Tibial nerve (tissue), 4 donors: ENCODE measurements around the gene CARHSP1. TPM values are rescaled to one million over a fixed set of nuclear protein-coding genes. Genes with fewer than 3 reads are reported as not detected.
A peak's percentile ranks its signal among the peaks of the same experiment; 100 is the strongest.

Experiments used
- DNase-seq, 2 donors: peaks; one replicate each; pipeline ENCODE4 v3.0.0-alpha.2; 2019; ENCODE audit warnings: low spot score in 2 of 2
- H3K27ac ChIP-seq, 4 donors: fragments of 200-600 bp; sonication (generic) in 3 of 4; one replicate each; pipeline ENCODE4 v1.5.1; 2017 to 2019; ENCODE audit warnings: mild to moderate bottlenecking in 1 of 4
- H3K27me3 ChIP-seq, 2 donors: fragments of 200-600 bp; sonication (generic) in 1 of 2; one replicate each; pipeline versions ENCODE4 v1.5.1 to v1.6.0; 2017 to 2019
- H3K36me3 ChIP-seq, 3 donors: fragments of 200-600 bp; sonication (generic); one replicate each; pipeline ENCODE4 v1.5.1; 2018 to 2019
- H3K4me1 ChIP-seq, 4 donors: fragments of 200-600 bp; sonication (generic) in 3 of 4; one replicate each; pipeline ENCODE4 v1.5.1; 2017 to 2019
- H3K4me3 ChIP-seq, 4 donors: fragments of 200-600 bp; sonication (generic) in 3 of 4; one replicate each; pipeline ENCODE4 v1.5.1; 2017 to 2019; ENCODE audit warnings: mild to moderate bottlenecking in 1 of 4, moderate library complexity in 1 of 4
- H3K9me3 ChIP-seq, 4 donors: fragments of 200-600 bp; sonication (generic) in 3 of 4; one replicate each; pipeline ENCODE4 v1.5.1; 2017 to 2019
- EP300 ChIP-seq, 2 donors: sonication (generic); formaldehyde crosslinking; IDR thresholded peaks; one replicate each; pipeline ENCODE4 v1.6.1; 2017; ENCODE audit warnings: antibody characterized with exemption in 2 of 2, mild to moderate bottlenecking in 1 of 2
- POLR2A ChIP-seq, 2 donors: fragments of 450-650 bp; IDR thresholded peaks; one replicate each; pipeline ENCODE4 v1.6.1; 2017; ENCODE audit warnings: antibody characterized with exemption in 2 of 2, mild to moderate bottlenecking in 2 of 2, moderate library complexity in 2 of 2
- WGBS, 2 donors: methylation state at CpG; one replicate each; pipeline ENCODE4 v1.1.5; 2018; 5-methylcytosine and 5-hydroxymethylcytosine counted together
- total RNA-seq, 4 donors: library from RNA; depleted of rRNA; stranded (reverse); fragments of >200 nt; gene quantifications; one replicate each; pipeline ENCODE4 v1.1.0, GENCODE V29; 2016
- TF ChIP-seq, protein P1 (sequence below), 5 experiments: fragments of 200-600 bp in 3 of 5; fragments of 450-650 bp in 2 of 5; sonication (generic) in 3 of 5; IDR thresholded peaks; one replicate each; pipeline ENCODE4 v1.5.1; 2016 to 2019; ENCODE audit warnings: antibody characterized with exemption in 5 of 5, mild to moderate bottlenecking in 3 of 5, moderate library complexity in 2 of 5

The CARHSP1 gene
- total RNA-seq, 4 donors from 2014 or later: 90.6 to 169 (median 160) TPM

DNA sequence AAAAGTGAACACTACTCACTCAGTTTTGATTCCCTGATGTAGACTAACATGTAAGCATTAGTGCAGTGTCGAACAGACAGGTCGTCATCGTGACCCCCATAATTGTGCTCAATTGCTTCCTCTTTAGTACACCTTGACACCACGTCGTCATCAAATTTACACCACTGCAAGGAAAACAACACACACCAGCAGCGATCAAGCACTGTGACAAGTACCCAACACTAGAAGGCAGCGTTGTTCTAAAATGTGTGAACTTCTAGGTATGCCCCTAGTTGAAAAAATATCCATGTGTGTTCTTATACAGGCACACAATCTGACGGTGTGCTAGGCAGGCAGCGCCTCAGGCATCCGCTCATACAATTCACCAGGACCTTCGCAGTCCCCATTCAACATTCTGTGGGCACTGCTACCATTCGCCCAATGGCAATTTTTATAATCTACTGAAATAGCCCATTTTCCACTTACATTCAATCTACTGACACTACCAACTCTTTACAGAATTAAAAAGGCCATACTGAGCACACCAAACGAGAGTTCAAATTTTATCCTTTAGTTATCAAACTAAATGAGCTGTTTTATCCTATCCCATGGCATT lies 36.5 kb upstream of the CARHSP1 start:
- Histone ChIP-seq H3K27me3 (no peaks in the 10 kb centered on the region), H3K36me3 (peaks cover 0 to 100% (median 56%) of the 10 kb centered on the region in 3 donors), H3K4me3 (no peak overlapping the region), H3K27ac (no peak overlapping the region), H3K9me3 (no peaks in the 10 kb centered on the region), H3K4me1 (no peaks in the 10 kb centered on the region)
- DNase-seq: no peak
- WGBS, 2 donors: 72 to 73% methylated on average over 13 of the region's 13 CpGs
- TF ChIP-seq EP300 (IDR thresholded peaks at IDR 0.05): no peak
- TF ChIP-seq, protein P1, sequence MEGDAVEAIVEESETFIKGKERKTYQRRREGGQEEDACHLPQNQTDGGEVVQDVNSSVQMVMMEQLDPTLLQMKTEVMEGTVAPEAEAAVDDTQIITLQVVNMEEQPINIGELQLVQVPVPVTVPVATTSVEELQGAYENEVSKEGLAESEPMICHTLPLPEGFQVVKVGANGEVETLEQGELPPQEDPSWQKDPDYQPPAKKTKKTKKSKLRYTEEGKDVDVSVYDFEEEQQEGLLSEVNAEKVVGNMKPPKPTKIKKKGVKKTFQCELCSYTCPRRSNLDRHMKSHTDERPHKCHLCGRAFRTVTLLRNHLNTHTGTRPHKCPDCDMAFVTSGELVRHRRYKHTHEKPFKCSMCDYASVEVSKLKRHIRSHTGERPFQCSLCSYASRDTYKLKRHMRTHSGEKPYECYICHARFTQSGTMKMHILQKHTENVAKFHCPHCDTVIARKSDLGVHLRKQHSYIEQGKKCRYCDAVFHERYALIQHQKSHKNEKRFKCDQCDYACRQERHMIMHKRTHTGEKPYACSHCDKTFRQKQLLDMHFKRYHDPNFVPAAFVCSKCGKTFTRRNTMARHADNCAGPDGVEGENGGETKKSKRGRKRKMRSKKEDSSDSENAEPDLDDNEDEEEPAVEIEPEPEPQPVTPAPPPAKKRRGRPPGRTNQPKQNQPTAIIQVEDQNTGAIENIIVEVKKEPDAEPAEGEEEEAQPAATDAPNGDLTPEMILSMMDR (IDR thresholded peaks at IDR 0.05): peak in 1 of 5 experiments; percentile 22

GRCh38 chr16:8904018-8904430 lies 35.2 kb upstream of the CARHSP1 start:
- DNase-seq: no peak
- Histone ChIP-seq H3K27ac (no peak overlapping the region), H3K4me3 (no peak overlapping the region), H3K36me3 (peaks cover 0 to 100% (median 52%) of the 10 kb centered on the region in 3 donors), H3K9me3 (no peaks in the 10 kb centered on the region), H3K4me1 (no peaks in the 10 kb centered on the region), H3K27me3 (no peaks in the 10 kb centered on the region)
- WGBS, 2 donors: 89% methylated on average over 8 of the region's 8 CpGs
- TF ChIP-seq EP300 (IDR thresholded peaks at IDR 0.05): no peak
- TF ChIP-seq, protein P1 (IDR thresholded peaks at IDR 0.05): no peak
- TF ChIP-seq POLR2A (IDR thresholded peaks at IDR 0.05): no peak

GRCh38 chr16:8903004-8903403 lies 34.2 kb upstream of the CARHSP1 start:
- TF ChIP-seq POLR2A (IDR thresholded peaks at IDR 0.05): no peak
- TF ChIP-seq EP300 (IDR thresholded peaks at IDR 0.05): no peak
- TF ChIP-seq, protein P1 (IDR thresholded peaks at IDR 0.05): no peak
- Histone ChIP-seq H3K4me1 (no peaks in the 10 kb centered on the region), H3K4me3 (no peak overlapping the region), H3K36me3 (peaks cover 0 to 100% (median 52%) of the 10 kb centered on the region in 3 donors), H3K9me3 (no peaks in the 10 kb centered on the region), H3K27ac (no peak overlapping the region), H3K27me3 (no peaks in the 10 kb centered on the region)
- 94% methylated on average over 9 of the region's 9 CpGs for WGBS, 2 donors
- no peak for DNase-seq

GRCh38 chr16:8901320-8901861 lies 32.6 kb upstream of the CARHSP1 start:
- peaks cover 0 to 100% (median 56%) of the 10 kb centered on the region in 3 donors for H3K36me3 ChIP-seq
- no peak for DNase-seq
- 81 to 85% methylated on average over 13 of the region's 13 CpGs for WGBS, 2 donors

DNA sequence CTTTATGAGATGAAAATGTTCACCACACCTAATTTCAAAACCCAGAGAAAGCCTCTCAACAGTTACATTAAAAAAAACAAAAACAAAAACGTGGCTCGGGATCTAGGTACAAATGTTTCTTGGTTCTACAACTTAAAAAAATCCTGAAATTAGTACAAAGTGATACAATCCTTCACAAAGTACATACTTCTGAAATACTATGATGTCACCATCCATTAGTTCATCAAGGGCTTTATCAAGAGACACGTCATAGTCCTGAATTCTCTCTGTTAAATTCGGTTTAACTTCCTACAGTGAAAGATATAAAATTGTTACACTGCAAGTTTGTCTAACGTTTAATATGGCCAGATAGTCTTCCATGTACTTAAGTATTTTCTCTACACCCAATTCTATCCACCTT lies 31.5 kb upstream of the CARHSP1 start:
- no peak for TF ChIP-seq POLR2A (IDR thresholded peaks at IDR 0.05)
- no peak for TF ChIP-seq EP300 (IDR thresholded peaks at IDR 0.05)
- TF ChIP-seq, protein P1 (IDR thresholded peaks at IDR 0.05): no peak
- Histone ChIP-seq H3K4me1 (no peaks in the 10 kb centered on the region), H3K36me3 (peaks cover 0 to 100% (median 47%) of the 10 kb centered on the region in 3 donors), H3K27ac (no peak overlapping the region), H3K27me3 (no peaks in the 10 kb centered on the region), H3K9me3 (no peaks in the 10 kb centered on the region), H3K4me3 (no peak overlapping the region)
- WGBS, 2 donors: 77 to 80% methylated on average over 5 of the region's 5 CpGs
- DNase-seq: no peak

More at GRCh38 chr16:8901320-8901861, 32.6 kb upstream of the CARHSP1 start:
- TF ChIP-seq, protein P1 (IDR thresholded peaks at IDR 0.05): no peak
- TF ChIP-seq EP300 (IDR thresholded peaks at IDR 0.05) (no peak), POLR2A (IDR thresholded peaks at IDR 0.05) (no peak)
- H3K27me3 ChIP-seq: no peaks in the 10 kb centered on the region
- H3K27ac ChIP-seq: no peak overlapping the region
- H3K9me3 ChIP-seq: no peaks in the 10 kb centered on the region
- H3K4me3 ChIP-seq: no peak overlapping the region
- no peaks in the 10 kb centered on the region for H3K4me1 ChIP-seq
